Activated T-helper 9 cell treated with anti-CD3 and anti-CD28 coated beads, Interleukin-2, amount 50 U/mL, for 16 hours (primary cell): ENCODE measurements around the gene CIPC.

Experiments used
- DNase-seq: peaks from one replicate; pipeline ENCODE4 v3.0.0-alpha.2; 2020; ENCODE audit warnings: low read depth

Gene CIPC

GRCh38 chr14:77126461-77126990 is 28.5 kb downstream of the CIPC start:
- DNase-seq = no peak

GRCh38 chr14:77128414-77128891 is 30.4 kb downstream of the CIPC start:
- DNase-seq = no peak

- no peak for DNase-seq
Observed at GRCh38 chr14:77130386-77130785, 32.3 kb downstream of the CIPC start.

- no peak for DNase-seq
Observed at GRCh38 chr14:77131206-77131605, 33.1 kb downstream of the CIPC start.

- no peak for DNase-seq
Observed at GRCh38 chr14:77131871-77132486, 33.9 kb downstream of the CIPC start.

GRCh38 chr14:77133720-77134338 is 35.8 kb downstream of the CIPC start:
- no peak for DNase-seq

- no peak for DNase-seq
Observed at GRCh38 chr14:77139022-77139421, 41.0 kb downstream of the CIPC start.

- DNase-seq = peak; percentile 21
Observed at GRCh38 chr14:77139540-77140358, 41.7 kb downstream of the CIPC start.

GRCh38 chr14:77140359-77141213 is 42.5 kb downstream of the CIPC start:
- DNase-seq = no peak

GRCh38 chr14:77141214-77142004 is 43.4 kb downstream of the CIPC start, which contains the start of gene ZDHHC22:
Gene ZDHHC22 (minus strand): TSS chr14:77141791. CDS start chr14:77139738, 2,053 bp downstream.
- DNase-seq = no peak

- DNase-seq = no peak
Observed at GRCh38 chr14:77142005-77142800, 44.1 kb downstream of the CIPC start.

- DNase-seq = no peak
Observed at GRCh38 chr14:77143071-77143470, 45.0 kb downstream of the CIPC start.

- no peak for DNase-seq
Observed at GRCh38 chr14:77144412-77145115, 46.5 kb downstream of the CIPC start.

- DNase-seq = no peak
Observed at GRCh38 chr14:77145975-77146740, 48.1 kb downstream of the CIPC start.

- DNase-seq = no peak
Observed at GRCh38 chr14:77148510-77149231, 50.6 kb downstream of the CIPC start.

- DNase-seq = no peak
Observed at GRCh38 chr14:77151245-77151644, 53.2 kb downstream of the CIPC start.

GRCh38 chr14:77151918-77152588 is 54.0 kb downstream of the CIPC start:
- DNase-seq = no peak
